OCI-LY7 (cell line): ENCODE data around the gene LAMC1. TPM values are rescaled to one million over a fixed set of nuclear protein-coding genes. Genes with fewer than 3 reads are reported as not detected.

Source experiments
- BruUV-seq: library from RNA; stranded (reverse); fragments of 400-500 nt; replicated peaks from 2 replicates; lab custom pipeline; 2021; lab: Mats Ljungman, UMichigan
- CTCF ChIA-PET: fragments of 300-600 bp; sonication (Branson Sonifier 250); formaldehyde crosslinking; loops from one replicate; lab custom pipeline; 2022; ENCODE audit warnings: antibody characterized with exemption; ENCODE audit not compliant: unreplicated experiment; lab: Charles Lee
- POLR2A ChIA-PET: fragments of 300-600 bp; sonication (Branson Sonifier 250); formaldehyde crosslinking; loops from one replicate; lab custom pipeline; 2022; ENCODE audit warnings: antibody characterized with exemption; lab: Charles Lee
- DNase-seq: peaks from one replicate; pipeline ENCODE4 v3.0.0-alpha.2; 2015; ENCODE audit warnings: low spot score
- H2AFZ ChIP-seq: fragments of 200-600 bp; sonication (generic), shearing (Covaris generic); 2 replicates; pipeline ENCODE4 v1.6.1; 2014; ENCODE audit warnings: mild to moderate bottlenecking, antibody characterized with exemption, low read length, moderate library complexity
- H3K27ac ChIP-seq: fragments of 200-600 bp; sonication (generic); 2 replicates; pipeline ENCODE4 v1.5.1; 2014; ENCODE audit warnings: mixed run types, low read depth, mild to moderate bottlenecking, moderate library complexity, low read length, inconsistent platforms; ENCODE audit not compliant: poor library complexity, severe bottlenecking
- H3K36me3 ChIP-seq: fragments of 200-600 bp; sonication (generic); 2 replicates; pipeline ENCODE4 v1.6.1; 2014; ENCODE audit warnings: mild to moderate bottlenecking, antibody characterized with exemption, low read length, moderate library complexity, mixed read lengths; ENCODE audit not compliant: insufficient read depth
- H3K4me1 ChIP-seq: fragments of 200-600 bp; sonication (generic); 2 replicates; pipeline ENCODE4 v1.5.1; 2014; ENCODE audit warnings: mild to moderate bottlenecking, low read length; ENCODE audit not compliant: insufficient read depth, poor library complexity, severe bottlenecking
- H3K4me2 ChIP-seq: fragments of 200-600 bp; sonication (generic); 2 replicates; pipeline ENCODE4 v1.6.1; 2014; ENCODE audit warnings: mild to moderate bottlenecking, low read length
- H3K4me3 ChIP-seq: fragments of 200-600 bp; sonication (generic); 2 replicates; pipeline ENCODE4 v1.5.1; 2014; ENCODE audit warnings: mild to moderate bottlenecking, low read depth, low read length; ENCODE audit not compliant: poor library complexity, severe bottlenecking
- H3K79me2 ChIP-seq: fragments of 200-600 bp; sonication (generic); 2 replicates; pipeline ENCODE4 v1.6.1; 2016; ENCODE audit warnings: low read depth, mild to moderate bottlenecking, low read length, moderate library complexity, mixed read lengths; ENCODE audit not compliant: insufficient read depth
- H3K9me2 ChIP-seq: fragments of 200-600 bp; sonication (generic); 2 replicates; pipeline ENCODE4 v1.6.1; 2016; ENCODE audit warnings: mild to moderate bottlenecking, low read length, mixed read lengths; ENCODE audit not compliant: insufficient read depth
- H3K9me3 ChIP-seq: fragments of 200-600 bp; sonication (generic); 2 replicates; pipeline ENCODE4 v1.6.1; 2014; ENCODE audit warnings: mild to moderate bottlenecking, mixed run types, low read length, mixed read lengths
- H4K20me1 ChIP-seq: fragments of 200-600 bp; sonication (generic); 2 replicates; pipeline ENCODE4 v1.6.1; 2014; ENCODE audit warnings: mild to moderate bottlenecking, antibody characterized with exemption, low read length, moderate library complexity, mixed read lengths; ENCODE audit not compliant: insufficient read depth
- CTCF ChIP-seq: fragments of 200-600 bp; sonication (generic); conservative IDR thresholded peaks from 2 replicates; pipeline ENCODE4 v1.5.1; 2014; ENCODE audit warnings: mild to moderate bottlenecking, antibody characterized with exemption, low read length, moderate library complexity, mixed read lengths
- EZH2phosphoT487 ChIP-seq: fragments of 200-600 bp; sonication (generic); IDR thresholded peaks from 2 replicates; pipeline ENCODE4 v1.6.1; 2018; ENCODE audit warnings: low read depth, borderline replicate concordance, mild to moderate bottlenecking, mixed run types, antibody characterized with exemption, low read length, moderate library complexity, mixed read lengths
- intact Hi-C: fragments of 100-400 bp; cut with micrococcal nuclease; formaldehyde crosslinking; loops from one replicate; pipeline ENCODE4 v1.10.0; 2022; ENCODE audit not compliant: unreplicated experiment
- total RNA-seq, 2 experiments: library from RNA; depleted of rRNA in 1 of 2; stranded (reverse); fragments of >200 nt in 1 of 2; shearing (Covaris generic) in 1 of 2; gene quantifications; 2 replicates each; pipeline ENCODE4 v1.2.3, GENCODE V29; 2014 to 2022

LAMC1 gene
- total RNA-seq, 2 experiments from 2014 or later, result 24.2 to 42.1 TPM

- Histone ChIP-seq H4K20me1 (no peaks in the 10 kb centered on the region), H2AFZ (no peak overlapping the region), H3K36me3 (no peaks in the 10 kb centered on the region), H3K4me3 (no peak overlapping the region), H3K4me1 (no peaks in the 10 kb centered on the region), H3K79me2 (no peaks in the 10 kb centered on the region), H3K9me3 (no peaks in the 10 kb centered on the region), H3K9me2 (no peaks in the 10 kb centered on the region), H3K4me2 (no peak overlapping the region), H3K27ac (no peak overlapping the region)
- no TSS peak for BruUV-seq
- no peak for TF ChIP-seq CTCF
- no peak for TF ChIP-seq EZH2phosphoT487
- CTCF ChIA-PET, result no interaction called here
- intact Hi-C loops, result no loop called here
- no peak for DNase-seq
- POLR2A ChIA-PET, result interaction anchor here (0.6 kb wide), 2 partner anchors 11 to 148 kb away, joined by 4 to 5 read pairs; no protein-coding TSS in a partner anchor
Measured at GRCh38 chr1:183166454-183166853, 143.2 kb downstream of the LAMC1 start.

GRCh38 chr1:183167676-183168075, 144.5 kb downstream of the LAMC1 start:
- no peak for DNase-seq
- Histone ChIP-seq H3K9me2 (no peaks in the 10 kb centered on the region), H3K9me3 (no peaks in the 10 kb centered on the region), H3K36me3 (no peaks in the 10 kb centered on the region), H3K4me1 (no peaks in the 10 kb centered on the region), H3K79me2 (no peaks in the 10 kb centered on the region), H3K27ac (no peak overlapping the region), H3K4me2 (no peak overlapping the region), H3K4me3 (no peak overlapping the region), H4K20me1 (no peaks in the 10 kb centered on the region), H2AFZ (no peak overlapping the region)
- TF ChIP-seq EZH2phosphoT487 (no peak), CTCF (no peak)
- ChIA-PET POLR2A (interaction anchor here (0.6 kb wide), 1 partner anchor 205 kb away, joined by 4 read pairs; no protein-coding TSS in a partner anchor), CTCF (no interaction called here)
- BruUV-seq, result no TSS peak
- intact Hi-C loops, result no loop called here

GRCh38 chr1:183168308-183168707, 145.1 kb downstream of the LAMC1 start:
- CTCF ChIA-PET, result no interaction called here
- intact Hi-C loops, result no loop called here
- no peaks in the 10 kb centered on the region for H3K9me2 ChIP-seq
- H3K27ac ChIP-seq, result no peak overlapping the region
- no peak for TF ChIP-seq CTCF
- no peak for TF ChIP-seq EZH2phosphoT487
- H2AFZ ChIP-seq, result no peak overlapping the region
- no peaks in the 10 kb centered on the region for H4K20me1 ChIP-seq
- no peak for DNase-seq
- H3K9me3 ChIP-seq, result no peaks in the 10 kb centered on the region
- POLR2A ChIA-PET, result interaction anchor here (0.6 kb wide), 1 partner anchor 206 kb away, joined by 4 read pairs; no protein-coding TSS in a partner anchor
- no peaks in the 10 kb centered on the region for H3K79me2 ChIP-seq
- no peak overlapping the region for H3K4me2 ChIP-seq
- H3K4me3 ChIP-seq, result no peak overlapping the region
- no peaks in the 10 kb centered on the region for H3K4me1 ChIP-seq
- no TSS peak for BruUV-seq
- H3K36me3 ChIP-seq, result no peaks in the 10 kb centered on the region
